HL-60 (cell line): ENCODE results near the gene GLI3.

ENCODE experiments used
- CTCF ChIP-seq: IDR thresholded peaks from one replicate; pipeline ENCODE4 v1.5.1; 2011; ENCODE audit warnings: low read length, control low read depth, inconsistent platforms; ENCODE audit not compliant: insufficient read depth
- POLR2AphosphoS5 ChIP-seq: IDR thresholded peaks from 2 replicates; pipeline ENCODE4 v1.6.1; 2012; ENCODE audit warnings: low read depth
- REST ChIP-seq: IDR thresholded peaks from 2 replicates; pipeline ENCODE4 v1.6.1; 2012; ENCODE audit warnings: low read depth; ENCODE audit not compliant: insufficient replicate concordance
- SPI1 ChIP-seq: IDR thresholded peaks from 2 replicates; pipeline ENCODE4 v1.6.1; 2012; ENCODE audit warnings: low read depth, mild to moderate bottlenecking, borderline replicate concordance

- TF ChIP-seq CTCF (peak; percentile 86), POLR2AphosphoS5 (no peak), SPI1 (no peak), REST (no peak)
Measured at GRCh38 chr7:41940760-41941343, 296.2 kb downstream of the GLI3 start.
